ENCODE data around the gene EVC2. TPM values are rescaled to one million over a fixed set of nuclear protein-coding genes. Genes with fewer than 3 reads are reported as not detected.

Gene EVC2
- total RNA-seq, 1 experiment from 2014 or later, result 7.8 TPM

- Mint-ChIP-seq H3K27ac (no peak overlapping the region), H3K4me3 (no peak overlapping the region), H3K4me1 (no peaks in the 10 kb centered on the region), H3K27me3 (ENCODE audit: low read depth) (no peaks in the 10 kb centered on the region), H3K9me3 (no peaks in the 10 kb centered on the region), H3K36me3 (ENCODE audit: insufficient read depth in 1 of 3, low read depth in 3 of 3) (peaks cover 5 to 20% (median 9%) of the 10 kb centered on the region in 3 experiments; a peak in 6 of 7 replicates)
- H3K27ac ChIP-seq (ENCODE audit: insufficient read length, low read depth, low read length), result no peak overlapping the region
- H4K5ac ChIP-seq (ENCODE audit: insufficient read length, low read depth, low read length), result no peak overlapping the region
- H3K4me1 ChIP-seq (ENCODE audit: insufficient read depth, low read length), result no peaks in the 10 kb centered on the region
- no peaks in the 10 kb centered on the region for H3K79me2 ChIP-seq (ENCODE audit: insufficient read depth, low read length)
- H3K23me2 ChIP-seq (ENCODE audit: insufficient read length, low read depth, low read length, poor library complexity, severe bottlenecking), result no peaks in the 10 kb centered on the region
- peaks cover 7% of the 10 kb centered on the region for H3K9me3 ChIP-seq (ENCODE audit: control insufficient read depth, low read depth, low read length)
- no peak overlapping the region for H4K8ac ChIP-seq (replicated peaks; ENCODE audit: insufficient read length, low read depth, low read length)
- H2BK20ac ChIP-seq (ENCODE audit: low read depth, low read length, poor library complexity, severe bottlenecking), result no peak overlapping the region
- H2AK5ac ChIP-seq (ENCODE audit: insufficient read length, low read length), result no peak overlapping the region
- no peak for DNase-seq
- no peak overlapping the region for H3K4me2 ChIP-seq (ENCODE audit: insufficient read depth, insufficient read length, low read length)
- no peaks in the 10 kb centered on the region for H3K79me1 ChIP-seq (ENCODE audit: insufficient read depth, low read depth, low read length, poor library complexity, severe bottlenecking)
- H3K56ac ChIP-seq (ENCODE audit: insufficient read length, low read depth, low read length), result no peak overlapping the region
- no peak overlapping the region for H3K23ac ChIP-seq (ENCODE audit: insufficient read length, low read depth, low read length)
- H2BK5ac ChIP-seq (ENCODE audit: insufficient read length, low read length), result no peak overlapping the region
- no peak for TF ChIP-seq CTCF (conservative IDR thresholded peaks at IDR 0.05)
- no peak overlapping the region for H2BK12ac ChIP-seq (ENCODE audit: insufficient read length, low read depth, low read length)
- no CpG with 5 or more reads among the region's 2 CpGs for WGBS (ENCODE audit: extremely low coverage, insufficient read length, low lambda C conversion rate)
- no peaks in the 10 kb centered on the region for H3K27me3 ChIP-seq (ENCODE audit: insufficient read depth, low read length)
- H3K4ac ChIP-seq (ENCODE audit: low read depth, low read length), result no peak overlapping the region
- no peak overlapping the region for H3K9ac ChIP-seq (ENCODE audit: extremely low read depth, insufficient read length, low read length)
- H2BK120ac ChIP-seq (ENCODE audit: low read depth, low read length, poor library complexity, severe bottlenecking), result no peak overlapping the region
- H3K14ac ChIP-seq (ENCODE audit: insufficient read depth, low read length), result no peak overlapping the region
- no peaks in the 10 kb centered on the region for H4K20me1 ChIP-seq (ENCODE audit: control insufficient read depth, insufficient read depth, insufficient read length)
- H3K18ac ChIP-seq (ENCODE audit: insufficient read length, low read depth, low read length), result no peak overlapping the region
- no peak overlapping the region for H4K91ac ChIP-seq (ENCODE audit: insufficient read length, low read depth, low read length)
- no peak overlapping the region for H2BK15ac ChIP-seq (ENCODE audit: low read depth, low read length)
- H3T11ph ChIP-seq (ENCODE audit: low read length), result no peak overlapping the region
- H2AFZ ChIP-seq (ENCODE audit: low read length), result no peak overlapping the region
Observed at GRCh38 chr4:5742968-5743367, 34.6 kb upstream of the EVC2 start.
